ENCODE data around the gene SMG7.

- TF ChIP-seq RCOR1 (IDR thresholded peaks at IDR 0.05; ENCODE audit: low read depth, low read length) (no peak), CTCF (IDR thresholded peaks at IDR 0.05) (no peak), CHD4 (IDR thresholded peaks at IDR 0.05; ENCODE audit: borderline replicate concordance) (no peak), RAD21 (conservative IDR thresholded peaks at IDR 0.05 in 1 of 2, IDR thresholded peaks at IDR 0.05 in 1 of 2) (no peak), CHD2 (IDR thresholded peaks at IDR 0.05; ENCODE audit: low read length, partially characterized antibody) (no peak), CBX2 (IDR thresholded peaks at IDR 0.05; ENCODE audit: borderline replicate concordance, low read depth) (no peak), TFCP2L1 (CRISPR knock-in tag; IDR thresholded peaks at IDR 0.05) (no peak), JUNB (IDR thresholded peaks at IDR 0.05) (peak; percentile 81), HDAC2 (IDR thresholded peaks at IDR 0.05) (no peak), NR3C1 (IDR thresholded peaks at IDR 0.05) (no peak), SMC3 (IDR thresholded peaks at IDR 0.05) (no peak), MAZ (IDR thresholded peaks at IDR 0.05; ENCODE audit: borderline replicate concordance, low read depth, low read length) (no peak), TP53 (CRISPR knock-in tag; IDR thresholded peaks at IDR 0.05) (no peak)
These were observed 4.6 kb upstream of the SMG7 start for GRCh38 chr1:183467687-183468086.
